Suprapubic skin (tissue), 4 donors: ENCODE measurements around the gene ALOX12. TPM values are rescaled to one million over a fixed set of nuclear protein-coding genes. Genes with fewer than 3 reads are reported as not detected.

Experiments
- DNase-seq, 2 donors: peaks; one replicate each; pipeline ENCODE4 v3.0.0-alpha.2; 2019; ENCODE audit warnings: low spot score in 2 of 2
- H3K27ac ChIP-seq: fragments of 200-600 bp; sonication (generic); one replicate; pipeline ENCODE4 v1.5.1; 2019
- H3K27me3 ChIP-seq: fragments of 200-600 bp; sonication (generic); one replicate; pipeline ENCODE4 v1.5.1; 2019
- H3K36me3 ChIP-seq: fragments of 200-600 bp; sonication (generic); one replicate; pipeline ENCODE4 v1.5.1; 2019
- H3K4me1 ChIP-seq: fragments of 200-600 bp; sonication (generic); one replicate; pipeline ENCODE4 v1.5.1; 2019
- H3K4me3 ChIP-seq: fragments of 200-600 bp; sonication (generic); one replicate; pipeline ENCODE4 v1.5.1; 2019; ENCODE audit warnings: mild to moderate bottlenecking
- H3K9me3 ChIP-seq: fragments of 200-600 bp; sonication (generic); one replicate; pipeline ENCODE4 v1.5.1; 2019
- CTCF ChIP-seq, 2 donors: fragments of 200-600 bp in 1 of 2; fragments of 450-650 bp in 1 of 2; sonication (generic) in 1 of 2; IDR thresholded peaks; one replicate each; pipeline ENCODE4 v1.5.1; 2016 to 2019; ENCODE audit warnings: antibody characterized with exemption in 2 of 2, mild to moderate bottlenecking in 1 of 2, moderate library complexity in 1 of 2
- EP300 ChIP-seq: sonication (generic); formaldehyde crosslinking; IDR thresholded peaks from one replicate; pipeline ENCODE4 v1.6.1; 2017; ENCODE audit warnings: antibody characterized with exemption
- POLR2A ChIP-seq, 2 donors: fragments of 450-650 bp; IDR thresholded peaks; one replicate each; pipeline ENCODE4 v1.6.1; 2017; ENCODE audit warnings: antibody characterized with exemption in 2 of 2, mild to moderate bottlenecking in 2 of 2, moderate library complexity in 2 of 2
- POLR2AphosphoS5 ChIP-seq, 3 donors: sonication (generic); formaldehyde crosslinking; IDR thresholded peaks; one replicate each; pipeline ENCODE4 v1.6.1; 2017; ENCODE audit warnings: antibody characterized with exemption in 3 of 3
- WGBS: methylation state at CpG from one replicate; pipeline ENCODE4 v1.1.5; 2018; 5-methylcytosine and 5-hydroxymethylcytosine counted together
- total RNA-seq, 4 donors: library from RNA; depleted of rRNA; stranded (reverse); fragments of >200 nt; gene quantifications; one replicate each; pipeline ENCODE4 v1.1.0, GENCODE V29; 2016

Gene ALOX12
- total RNA-seq, 4 donors from 2014 or later, result 9.8 to 34.4 (median 22.8) TPM

- H3K27ac ChIP-seq, result no peak overlapping the region
- H3K9me3 ChIP-seq, result no peaks in the 10 kb centered on the region
- TF ChIP-seq CTCF (IDR thresholded peaks at IDR 0.05) (no peak), POLR2AphosphoS5 (IDR thresholded peaks at IDR 0.05) (no peak), EP300 (no peak), POLR2A (IDR thresholded peaks at IDR 0.05) (no peak)
- H3K36me3 ChIP-seq, result peaks cover 52% of the 10 kb centered on the region
- peaks cover 3% of the 10 kb centered on the region for H3K4me1 ChIP-seq
- peak in 1 of 2 donors; percentile 21 for DNase-seq
- H3K27me3 ChIP-seq, result no peaks in the 10 kb centered on the region
- 84% methylated on average over 6 of the region's 6 CpGs for WGBS
- H3K4me3 ChIP-seq, result no peak overlapping the region
Measured at GRCh38 chr17:7002288-7003047, 6.6 kb downstream of the ALOX12 start.

- Histone ChIP-seq H3K27me3 (no peaks in the 10 kb centered on the region), H3K4me1 (peaks cover 3% of the 10 kb centered on the region), H3K27ac (no peak overlapping the region), H3K36me3 (peaks cover 50% of the 10 kb centered on the region), H3K4me3 (no peak overlapping the region), H3K9me3 (no peaks in the 10 kb centered on the region)
- WGBS, result 94% methylated on average over 2 of the region's 2 CpGs
- no peak for DNase-seq
- no peak for TF ChIP-seq CTCF (IDR thresholded peaks at IDR 0.05)
- TF ChIP-seq EP300, result no peak
- TF ChIP-seq POLR2A (IDR thresholded peaks at IDR 0.05), result no peak
- TF ChIP-seq POLR2AphosphoS5 (IDR thresholded peaks at IDR 0.05), result no peak
Measured at GRCh38 chr17:7003745-7004144, 7.9 kb downstream of the ALOX12 start.

- DNase-seq, result no peak
- no peaks in the 10 kb centered on the region for H3K27me3 ChIP-seq
- no peak overlapping the region for H3K4me3 ChIP-seq
- no peaks in the 10 kb centered on the region for H3K9me3 ChIP-seq
- H3K36me3 ChIP-seq, result peaks cover 42% of the 10 kb centered on the region
- peaks cover 3% of the 10 kb centered on the region for H3K4me1 ChIP-seq
- H3K27ac ChIP-seq, result no peak overlapping the region
- WGBS, result 93% methylated on average over 2 of the region's 2 CpGs
- TF ChIP-seq POLR2AphosphoS5 (IDR thresholded peaks at IDR 0.05) (no peak), CTCF (IDR thresholded peaks at IDR 0.05) (peak; percentile 59 to 61)
Measured at GRCh38 chr17:7004398-7005253, 8.8 kb downstream of the ALOX12 start.

GRCh38 chr17:7005716-7006115, 9.9 kb downstream of the ALOX12 start:
- TF ChIP-seq EP300 (no peak), POLR2A (IDR thresholded peaks at IDR 0.05) (no peak), CTCF (IDR thresholded peaks at IDR 0.05) (no peak), POLR2AphosphoS5 (IDR thresholded peaks at IDR 0.05) (no peak)
- Histone ChIP-seq H3K4me1 (peaks cover 14% of the 10 kb centered on the region), H3K4me3 (no peak overlapping the region), H3K9me3 (no peaks in the 10 kb centered on the region), H3K27ac (no peak overlapping the region), H3K36me3 (peaks cover 37% of the 10 kb centered on the region), H3K27me3 (no peaks in the 10 kb centered on the region)
- DNase-seq, result no peak
- 100% methylated on average over 4 of the region's 7 CpGs for WGBS

- WGBS, result 69% methylated on average over 2 of the region's 2 CpGs
- Histone ChIP-seq H3K4me1 (peaks cover 27% of the 10 kb centered on the region), H3K27me3 (no peaks in the 10 kb centered on the region), H3K36me3 (peaks cover 23% of the 10 kb centered on the region), H3K4me3 (no peak overlapping the region), H3K27ac (no peak overlapping the region), H3K9me3 (no peaks in the 10 kb centered on the region)
- no peak for DNase-seq
- TF ChIP-seq POLR2A (IDR thresholded peaks at IDR 0.05) (no peak), EP300 (no peak), POLR2AphosphoS5 (IDR thresholded peaks at IDR 0.05) (no peak), CTCF (IDR thresholded peaks at IDR 0.05) (no peak)
Measured at GRCh38 chr17:7007143-7007542, 11.3 kb downstream of the ALOX12 start.
